Activated CD4-positive, alpha-beta T cell treated with anti-CD3 and anti-CD28 coated beads for 24 hours (primary cell): Measurements from ENCODE around the gene TBKBP1.

Source experiments
- DNase-seq, 2 donors: peaks; one replicate each; pipeline ENCODE4 v3.0.0-alpha.2; 2020; ENCODE audit warnings: low read depth in 2 of 2

The TBKBP1 gene

GRCh38 chr17:47697906-47698711 is 4.1 kb downstream of the TBKBP1 start:
- DNase-seq, result no peak

- DNase-seq, result peak; percentile 84 to 86
These were observed 5.0 kb downstream of the TBKBP1 start for GRCh38 chr17:47698749-47699535.

- no peak for DNase-seq
These were observed 5.5 kb downstream of the TBKBP1 start for GRCh38 chr17:47699536-47699840.

- DNase-seq, result no peak
These were observed 6.8 kb downstream of the TBKBP1 start for GRCh38 chr17:47700471-47701449.

- DNase-seq, result no peak
These were observed 7.6 kb downstream of the TBKBP1 start for GRCh38 chr17:47701608-47702007.

- no peak for DNase-seq
These were observed 8.5 kb downstream of the TBKBP1 start for GRCh38 chr17:47702391-47702995.

- peak in 1 of 2 donors; percentile 36 for DNase-seq
These were observed 9.2 kb downstream of the TBKBP1 start for GRCh38 chr17:47703191-47703591.

GRCh38 chr17:47703671-47704070 is 9.7 kb downstream of the TBKBP1 start:
- DNase-seq, result no peak

- no peak for DNase-seq
These were observed 10.2 kb downstream of the TBKBP1 start for GRCh38 chr17:47704116-47704515.

- no peak for DNase-seq
These were observed 10.8 kb downstream of the TBKBP1 start for GRCh38 chr17:47704736-47705135.

- no peak for DNase-seq
These were observed 11.9 kb downstream of the TBKBP1 start for GRCh38 chr17:47705536-47706530.

GRCh38 chr17:47707056-47707804 is 13.3 kb downstream of the TBKBP1 start:
- DNase-seq, result no peak

GRCh38 chr17:47707884-47708283 is 13.9 kb downstream of the TBKBP1 start:
- DNase-seq, result no peak

- DNase-seq, result no peak
These were observed 14.4 kb downstream of the TBKBP1 start for GRCh38 chr17:47708312-47708863.

GRCh38 chr17:47708864-47709541 is 15.0 kb downstream of the TBKBP1 start:
- no peak for DNase-seq

- DNase-seq, result no peak
These were observed 15.6 kb downstream of the TBKBP1 start for GRCh38 chr17:47709594-47709993.

- DNase-seq, result no peak
These were observed 17.6 kb downstream of the TBKBP1 start for GRCh38 chr17:47711366-47712099.
